BE2C (cell line): ENCODE results near the gene HAGHL.

Experiments
- DNase-seq: peaks from one replicate; pipeline ENCODE4 v3.0.0-alpha.2; 2020
- H3K27me3 ChIP-seq: fragments of 250-450 bp; sonication (Bioruptor Pico); 2 replicates; pipeline ENCODE4 v1.5.1; 2020; ENCODE audit warnings: mild to moderate bottlenecking
- H3K36me3 ChIP-seq: fragments of 250-450 bp; sonication (Bioruptor Pico); 2 replicates; pipeline ENCODE4 v1.5.1; 2020; ENCODE audit warnings: mild to moderate bottlenecking
- H3K4me1 ChIP-seq: fragments of 250-450 bp; sonication (Bioruptor Pico); 2 replicates; pipeline ENCODE4 v1.5.1; 2020
- H3K4me3 ChIP-seq: 2 replicates; pipeline ENCODE4 v1.5.1; 2011; ENCODE audit warnings: low read depth, low read length
- H3K9me3 ChIP-seq: fragments of 250-450 bp; sonication (Bioruptor Pico); 2 replicates; pipeline ENCODE4 v1.5.1; 2020
- TF ChIP-seq, protein P1 (sequence below): IDR thresholded peaks from 2 replicates; pipeline ENCODE4 v1.5.1; 2012; ENCODE audit warnings: mild to moderate bottlenecking, low read depth, low read length

HAGHL gene

GRCh38 chr16:754656-755055 lies 27.8 kb downstream of the HAGHL start:
- Histone ChIP-seq H3K4me1 (no peaks in the 10 kb centered on the region), H3K36me3 (no peaks in the 10 kb centered on the region), H3K27me3 (no peaks in the 10 kb centered on the region), H3K4me3 (no peak overlapping the region), H3K9me3 (no peaks in the 10 kb centered on the region)
- DNase-seq: no peak
- TF ChIP-seq, protein P1, sequence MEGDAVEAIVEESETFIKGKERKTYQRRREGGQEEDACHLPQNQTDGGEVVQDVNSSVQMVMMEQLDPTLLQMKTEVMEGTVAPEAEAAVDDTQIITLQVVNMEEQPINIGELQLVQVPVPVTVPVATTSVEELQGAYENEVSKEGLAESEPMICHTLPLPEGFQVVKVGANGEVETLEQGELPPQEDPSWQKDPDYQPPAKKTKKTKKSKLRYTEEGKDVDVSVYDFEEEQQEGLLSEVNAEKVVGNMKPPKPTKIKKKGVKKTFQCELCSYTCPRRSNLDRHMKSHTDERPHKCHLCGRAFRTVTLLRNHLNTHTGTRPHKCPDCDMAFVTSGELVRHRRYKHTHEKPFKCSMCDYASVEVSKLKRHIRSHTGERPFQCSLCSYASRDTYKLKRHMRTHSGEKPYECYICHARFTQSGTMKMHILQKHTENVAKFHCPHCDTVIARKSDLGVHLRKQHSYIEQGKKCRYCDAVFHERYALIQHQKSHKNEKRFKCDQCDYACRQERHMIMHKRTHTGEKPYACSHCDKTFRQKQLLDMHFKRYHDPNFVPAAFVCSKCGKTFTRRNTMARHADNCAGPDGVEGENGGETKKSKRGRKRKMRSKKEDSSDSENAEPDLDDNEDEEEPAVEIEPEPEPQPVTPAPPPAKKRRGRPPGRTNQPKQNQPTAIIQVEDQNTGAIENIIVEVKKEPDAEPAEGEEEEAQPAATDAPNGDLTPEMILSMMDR: no peak

DNA sequence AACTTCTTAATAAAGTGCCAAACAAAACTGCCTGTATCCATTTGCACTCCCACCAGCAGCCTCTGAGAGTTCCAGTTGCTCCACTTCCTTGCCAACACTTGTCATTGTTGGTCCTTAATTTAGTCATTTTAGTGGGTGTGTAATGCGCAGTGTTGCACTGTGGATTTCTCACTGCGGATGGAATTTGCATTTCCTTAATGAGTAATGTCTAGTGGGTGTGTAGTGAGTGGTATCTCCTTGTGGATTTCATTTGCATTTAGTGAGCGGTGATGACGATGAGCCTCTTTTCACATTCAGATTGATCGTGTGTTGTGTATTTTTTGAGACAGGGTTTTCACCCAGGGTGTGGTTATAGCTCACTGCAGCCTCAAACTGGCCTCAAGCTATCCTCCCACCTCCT lies 29.5 kb downstream of the HAGHL start:
- TF ChIP-seq, protein P1: no peak
- Histone ChIP-seq H3K36me3 (no peaks in the 10 kb centered on the region), H3K4me3 (no peak overlapping the region), H3K4me1 (no peaks in the 10 kb centered on the region), H3K27me3 (no peaks in the 10 kb centered on the region), H3K9me3 (no peaks in the 10 kb centered on the region)
- no peak for DNase-seq

DNA sequence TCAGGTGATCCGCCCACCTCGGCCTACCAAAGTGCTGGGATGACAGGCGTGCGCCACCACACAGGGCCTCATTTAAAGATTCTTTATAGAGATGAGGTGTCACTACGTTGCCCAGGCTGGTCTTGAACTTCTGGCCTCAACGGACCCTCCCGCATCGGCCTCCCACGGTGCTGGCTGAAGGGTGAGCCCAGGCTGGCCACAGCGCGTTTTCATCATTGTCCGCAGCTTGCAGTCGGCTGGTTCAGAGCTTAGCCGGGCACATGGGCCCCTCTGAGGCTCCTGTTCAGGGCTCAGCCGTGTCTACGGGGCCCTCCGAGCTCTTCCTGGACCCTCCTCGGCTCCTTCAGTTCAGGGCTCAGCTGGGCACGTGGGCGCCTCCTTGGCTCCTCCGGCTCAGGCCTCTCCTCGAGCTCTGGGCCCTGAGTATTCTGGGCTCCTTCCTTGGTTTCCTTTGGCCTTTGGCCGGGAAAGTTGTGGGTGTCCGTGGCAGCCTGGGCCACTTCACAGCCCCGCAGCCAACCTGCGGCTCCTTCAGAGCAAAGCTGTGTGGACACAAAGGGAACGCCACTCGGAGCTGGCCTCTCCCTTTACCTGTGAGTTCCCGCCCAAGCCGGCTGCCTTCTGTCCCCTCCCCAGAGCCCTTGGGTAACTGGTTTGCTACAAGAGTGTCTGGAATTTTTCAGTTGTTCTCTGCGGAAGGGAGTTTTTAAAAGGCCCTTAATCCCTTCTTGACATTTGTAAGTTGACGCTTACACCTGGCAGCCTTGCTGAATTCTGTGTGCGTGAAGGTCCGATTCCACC lies 32.4 kb downstream of the HAGHL start:
- no peak for DNase-seq
- Histone ChIP-seq H3K9me3 (no peaks in the 10 kb centered on the region), H3K4me3 (no peak overlapping the region), H3K4me1 (no peaks in the 10 kb centered on the region), H3K36me3 (no peaks in the 10 kb centered on the region), H3K27me3 (no peaks in the 10 kb centered on the region)
- TF ChIP-seq, protein P1: no peak

DNA sequence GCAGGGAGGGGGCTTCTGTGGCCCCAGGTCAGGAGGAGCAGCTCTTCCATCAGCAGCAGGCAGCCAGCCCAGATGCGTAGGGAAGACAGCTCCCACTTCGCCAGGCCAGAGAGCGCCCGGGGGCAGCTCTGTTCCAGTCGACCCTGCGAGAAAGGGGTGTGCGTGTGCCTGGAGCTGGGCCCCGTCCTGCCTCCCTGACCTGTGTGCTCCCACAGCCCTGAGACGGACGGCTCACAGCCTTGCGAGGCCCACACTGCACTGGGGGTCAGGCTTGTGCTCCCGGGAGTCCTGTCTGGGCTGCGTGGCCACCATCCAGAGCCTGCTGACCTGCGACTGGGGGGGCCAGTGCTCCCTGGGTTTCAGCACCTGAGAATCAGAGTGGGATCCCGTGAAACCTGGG lies 33.2 kb downstream of the HAGHL start:
- no peaks in the 10 kb centered on the region for H3K27me3 ChIP-seq
- H3K36me3 ChIP-seq: no peaks in the 10 kb centered on the region
- TF ChIP-seq, protein P1: no peak
- H3K9me3 ChIP-seq: no peaks in the 10 kb centered on the region
- H3K4me1 ChIP-seq: no peaks in the 10 kb centered on the region
- DNase-seq: no peak
- no peak overlapping the region for H3K4me3 ChIP-seq

GRCh38 chr16:760545-761343 lies 33.8 kb downstream of the HAGHL start, which contains the start of gene MSLN:
MSLN (plus strand) TSS chr16:760734; CDS start chr16:762681, 1,947 bp downstream.
- no peaks in the 10 kb centered on the region for H3K36me3 ChIP-seq
- DNase-seq: no peak
- no peak within 1 kb of the TSS for H3K4me3 ChIP-seq
- H3K4me1 ChIP-seq: no peaks in the 10 kb centered on the region
- H3K27me3 ChIP-seq: no peaks in the 10 kb centered on the region
- no peaks in the 10 kb centered on the region for H3K9me3 ChIP-seq
- TF ChIP-seq, protein P1: no peak
